Prostate gland (tissue), 2 donors: ENCODE data around the gene NBEA.

Experiments
- POLR2A ChIP-seq: fragments of 450-650 bp; IDR thresholded peaks from one replicate; pipeline ENCODE4 v1.6.1; 2016; ENCODE audit warnings: antibody characterized with exemption, mild to moderate bottlenecking
- TF ChIP-seq, protein P1 (sequence below), 4 experiments: fragments of 200-600 bp in 2 of 4; fragments of 450-650 bp in 2 of 4; sonication (generic) in 2 of 4; IDR thresholded peaks; 1 replicate in 3 of 4; 2 replicates in 1 of 4; pipeline ENCODE4 v1.5.1; 2016 to 2019; ENCODE audit warnings: antibody characterized with exemption in 4 of 4, mild to moderate bottlenecking in 2 of 4, moderate library complexity in 2 of 4

DNA sequence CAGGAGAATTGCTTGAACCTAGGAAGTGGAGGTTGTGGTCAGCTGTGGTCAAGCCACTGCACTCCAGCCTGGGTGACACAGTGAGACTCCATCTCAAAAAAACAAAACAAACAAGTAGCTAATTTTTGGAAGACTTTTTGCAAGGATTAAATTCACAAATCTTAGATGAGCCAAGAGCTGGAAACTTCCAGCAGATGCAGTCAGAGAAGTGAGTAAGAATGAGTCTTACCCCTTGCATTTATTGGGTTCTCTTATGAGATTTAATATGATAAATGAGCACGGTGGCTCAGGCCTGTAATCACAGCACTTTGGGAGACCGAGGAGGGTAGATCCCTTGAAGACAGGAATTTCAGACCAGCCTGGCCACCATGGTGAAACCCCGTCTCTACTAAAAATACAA lies 44.9 kb upstream of the NBEA start:
- TF ChIP-seq, protein P1, sequence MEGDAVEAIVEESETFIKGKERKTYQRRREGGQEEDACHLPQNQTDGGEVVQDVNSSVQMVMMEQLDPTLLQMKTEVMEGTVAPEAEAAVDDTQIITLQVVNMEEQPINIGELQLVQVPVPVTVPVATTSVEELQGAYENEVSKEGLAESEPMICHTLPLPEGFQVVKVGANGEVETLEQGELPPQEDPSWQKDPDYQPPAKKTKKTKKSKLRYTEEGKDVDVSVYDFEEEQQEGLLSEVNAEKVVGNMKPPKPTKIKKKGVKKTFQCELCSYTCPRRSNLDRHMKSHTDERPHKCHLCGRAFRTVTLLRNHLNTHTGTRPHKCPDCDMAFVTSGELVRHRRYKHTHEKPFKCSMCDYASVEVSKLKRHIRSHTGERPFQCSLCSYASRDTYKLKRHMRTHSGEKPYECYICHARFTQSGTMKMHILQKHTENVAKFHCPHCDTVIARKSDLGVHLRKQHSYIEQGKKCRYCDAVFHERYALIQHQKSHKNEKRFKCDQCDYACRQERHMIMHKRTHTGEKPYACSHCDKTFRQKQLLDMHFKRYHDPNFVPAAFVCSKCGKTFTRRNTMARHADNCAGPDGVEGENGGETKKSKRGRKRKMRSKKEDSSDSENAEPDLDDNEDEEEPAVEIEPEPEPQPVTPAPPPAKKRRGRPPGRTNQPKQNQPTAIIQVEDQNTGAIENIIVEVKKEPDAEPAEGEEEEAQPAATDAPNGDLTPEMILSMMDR (IDR thresholded peaks at IDR 0.05), result no peak
- no peak for TF ChIP-seq POLR2A
